Measurements from ENCODE around the gene CPXM2. TPM values are rescaled to one million over a fixed set of nuclear protein-coding genes. Genes with fewer than 3 reads are reported as not detected.

The CPXM2 gene
- 0.04 TPM for polyA plus RNA-seq (2012; ENCODE audit: low read depth, missing spikeins)

- DNase-seq (ENCODE audit: insufficient read length, low spot score) (no peak), FAIRE-seq (no peak)
- TF ChIP-seq TAF1 (IDR thresholded peaks at IDR 0.05; ENCODE audit: low read depth, low read length) (no peak), POU2F2 (IDR thresholded peaks at IDR 0.05; ENCODE audit: low read depth, low read length) (no peak), PAX5 (IDR thresholded peaks at IDR 0.05; ENCODE audit: insufficient read depth, low read length, severe bottlenecking) (no peak), SPI1 (IDR thresholded peaks at IDR 0.05; ENCODE audit: low read depth, low read length) (no peak), POLR2AphosphoS5 (IDR thresholded peaks at IDR 0.05; ENCODE audit: low read depth, low read length) (no peak), POLR2A (IDR thresholded peaks at IDR 0.05; ENCODE audit: low read depth, low read length) (no peak)
These were observed at the start of gene CPXM2 for GRCh38 chr10:123891144-123892071. CPXM2 (minus strand) TSS chr10:123891807; CDS start chr10:123891659, 148 bp downstream.

GRCh38 chr10:123939591-123939990, 48.0 kb upstream of the CPXM2 start:
- no peak for FAIRE-seq
- no peak for TF ChIP-seq TAF1 (IDR thresholded peaks at IDR 0.05; ENCODE audit: low read depth, low read length)
- TF ChIP-seq SPI1 (IDR thresholded peaks at IDR 0.05; ENCODE audit: low read depth, low read length), result no peak
- no peak for TF ChIP-seq POLR2AphosphoS5 (IDR thresholded peaks at IDR 0.05; ENCODE audit: low read depth, low read length)
- TF ChIP-seq POLR2A (IDR thresholded peaks at IDR 0.05; ENCODE audit: low read depth, low read length), result no peak
- TF ChIP-seq POU2F2 (IDR thresholded peaks at IDR 0.05; ENCODE audit: low read depth, low read length), result no peak
- no peak for TF ChIP-seq PAX5 (IDR thresholded peaks at IDR 0.05; ENCODE audit: insufficient read depth, low read length, severe bottlenecking)
- no peak for DNase-seq (ENCODE audit: insufficient read length, low spot score)

GRCh38 chr10:123938890-123939289, 47.3 kb upstream of the CPXM2 start:
- no peak for FAIRE-seq
- TF ChIP-seq POLR2AphosphoS5 (IDR thresholded peaks at IDR 0.05; ENCODE audit: low read depth, low read length), result no peak
- TF ChIP-seq POU2F2 (IDR thresholded peaks at IDR 0.05; ENCODE audit: low read depth, low read length), result no peak
- no peak for DNase-seq (ENCODE audit: insufficient read length, low spot score)

GRCh38 chr10:123936426-123936825, 44.8 kb upstream of the CPXM2 start:
- no peak for DNase-seq (ENCODE audit: insufficient read length, low spot score)
- TF ChIP-seq TAF1 (IDR thresholded peaks at IDR 0.05; ENCODE audit: low read depth, low read length) (no peak), SPI1 (IDR thresholded peaks at IDR 0.05; ENCODE audit: low read depth, low read length) (no peak), POLR2AphosphoS5 (IDR thresholded peaks at IDR 0.05; ENCODE audit: low read depth, low read length) (no peak), POU2F2 (IDR thresholded peaks at IDR 0.05; ENCODE audit: low read depth, low read length) (no peak), PAX5 (IDR thresholded peaks at IDR 0.05; ENCODE audit: insufficient read depth, low read length, severe bottlenecking) (no peak), POLR2A (IDR thresholded peaks at IDR 0.05; ENCODE audit: low read depth, low read length) (no peak)
- no peak for FAIRE-seq

GRCh38 chr10:123935680-123936079, 44.1 kb upstream of the CPXM2 start:
- DNase-seq (ENCODE audit: insufficient read length, low spot score), result no peak
- no peak for TF ChIP-seq PAX5 (IDR thresholded peaks at IDR 0.05; ENCODE audit: insufficient read depth, low read length, severe bottlenecking)
- TF ChIP-seq SPI1 (IDR thresholded peaks at IDR 0.05; ENCODE audit: low read depth, low read length), result no peak
- no peak for TF ChIP-seq POU2F2 (IDR thresholded peaks at IDR 0.05; ENCODE audit: low read depth, low read length)
- TF ChIP-seq POLR2A (IDR thresholded peaks at IDR 0.05; ENCODE audit: low read depth, low read length), result no peak
- no peak for TF ChIP-seq TAF1 (IDR thresholded peaks at IDR 0.05; ENCODE audit: low read depth, low read length)
- no peak for TF ChIP-seq POLR2AphosphoS5 (IDR thresholded peaks at IDR 0.05; ENCODE audit: low read depth, low read length)
- peak; percentile 40 for FAIRE-seq

- DNase-seq (ENCODE audit: insufficient read length, low spot score) (no peak), FAIRE-seq (no peak)
- no peak for TF ChIP-seq SPI1 (IDR thresholded peaks at IDR 0.05; ENCODE audit: low read depth, low read length)
- TF ChIP-seq POU2F2 (IDR thresholded peaks at IDR 0.05; ENCODE audit: low read depth, low read length), result no peak
- no peak for TF ChIP-seq POLR2AphosphoS5 (IDR thresholded peaks at IDR 0.05; ENCODE audit: low read depth, low read length)
- TF ChIP-seq TAF1 (IDR thresholded peaks at IDR 0.05; ENCODE audit: low read depth, low read length), result no peak
- TF ChIP-seq POLR2A (IDR thresholded peaks at IDR 0.05; ENCODE audit: low read depth, low read length), result no peak
- TF ChIP-seq PAX5 (IDR thresholded peaks at IDR 0.05; ENCODE audit: insufficient read depth, low read length, severe bottlenecking), result no peak
These were observed 43.2 kb upstream of the CPXM2 start for GRCh38 chr10:123934846-123935245.

GRCh38 chr10:123930340-123931001, 38.9 kb upstream of the CPXM2 start:
- TF ChIP-seq TAF1 (IDR thresholded peaks at IDR 0.05; ENCODE audit: low read depth, low read length), result no peak
- TF ChIP-seq PAX5 (IDR thresholded peaks at IDR 0.05; ENCODE audit: insufficient read depth, low read length, severe bottlenecking), result no peak
- no peak for TF ChIP-seq POU2F2 (IDR thresholded peaks at IDR 0.05; ENCODE audit: low read depth, low read length)
- TF ChIP-seq SPI1 (IDR thresholded peaks at IDR 0.05; ENCODE audit: low read depth, low read length), result no peak
- no peak for TF ChIP-seq POLR2A (IDR thresholded peaks at IDR 0.05; ENCODE audit: low read depth, low read length)
- no peak for TF ChIP-seq POLR2AphosphoS5 (IDR thresholded peaks at IDR 0.05; ENCODE audit: low read depth, low read length)
- no peak for DNase-seq (ENCODE audit: insufficient read length, low spot score)
- no peak for FAIRE-seq

GRCh38 chr10:123929791-123930190, 38.2 kb upstream of the CPXM2 start:
- no peak for TF ChIP-seq POLR2AphosphoS5 (IDR thresholded peaks at IDR 0.05; ENCODE audit: low read depth, low read length)
- no peak for TF ChIP-seq POLR2A (IDR thresholded peaks at IDR 0.05; ENCODE audit: low read depth, low read length)
- no peak for TF ChIP-seq SPI1 (IDR thresholded peaks at IDR 0.05; ENCODE audit: low read depth, low read length)
- TF ChIP-seq POU2F2 (IDR thresholded peaks at IDR 0.05; ENCODE audit: low read depth, low read length), result no peak
- no peak for TF ChIP-seq PAX5 (IDR thresholded peaks at IDR 0.05; ENCODE audit: insufficient read depth, low read length, severe bottlenecking)
- TF ChIP-seq TAF1 (IDR thresholded peaks at IDR 0.05; ENCODE audit: low read depth, low read length), result no peak
- no peak for DNase-seq (ENCODE audit: insufficient read length, low spot score)
- no peak for FAIRE-seq

- no peak for DNase-seq (ENCODE audit: insufficient read length, low spot score)
- FAIRE-seq, result no peak
- TF ChIP-seq PAX5 (IDR thresholded peaks at IDR 0.05; ENCODE audit: insufficient read depth, low read length, severe bottlenecking), result no peak
- no peak for TF ChIP-seq TAF1 (IDR thresholded peaks at IDR 0.05; ENCODE audit: low read depth, low read length)
- TF ChIP-seq POLR2AphosphoS5 (IDR thresholded peaks at IDR 0.05; ENCODE audit: low read depth, low read length), result no peak
- TF ChIP-seq POU2F2 (IDR thresholded peaks at IDR 0.05; ENCODE audit: low read depth, low read length), result no peak
- TF ChIP-seq SPI1 (IDR thresholded peaks at IDR 0.05; ENCODE audit: low read depth, low read length), result no peak
- no peak for TF ChIP-seq POLR2A (IDR thresholded peaks at IDR 0.05; ENCODE audit: low read depth, low read length)
These were observed 36.8 kb upstream of the CPXM2 start for GRCh38 chr10:123928427-123928826.
